Hematopoietic multipotent progenitor cell treated with erythropoietin and hydrocortisone succinate and interleukin-3 and kit ligand, for 17 days (in vitro differentiated cells): ENCODE measurements around the gene HS3ST2.

ENCODE experiments used
- DNase-seq: peaks from one replicate; pipeline ENCODE4 v3.0.0-alpha.2; 2015; ENCODE audit warnings: low spot score

HS3ST2 gene

GRCh38 chr16:22813948-22814710 lies at the start of gene HS3ST2:
Gene HS3ST2 (plus strand): TSS chr16:22814162. CDS start chr16:22814611, 449 bp downstream.
- DNase-seq, result no peak

- no peak for DNase-seq
These were observed 49.2 kb upstream of the HS3ST2 start for GRCh38 chr16:22764662-22765327.

GRCh38 chr16:22765479-22765878 lies 48.5 kb upstream of the HS3ST2 start:
- no peak for DNase-seq

GRCh38 chr16:22770866-22771265 lies 43.1 kb upstream of the HS3ST2 start:
- no peak for DNase-seq

GRCh38 chr16:22771551-22771950 lies 42.4 kb upstream of the HS3ST2 start:
- no peak for DNase-seq

- no peak for DNase-seq
These were observed 38.6 kb upstream of the HS3ST2 start for GRCh38 chr16:22775220-22775922.

GRCh38 chr16:22781480-22781879 lies 32.5 kb upstream of the HS3ST2 start:
- no peak for DNase-seq

- DNase-seq, result no peak
These were observed 31.6 kb upstream of the HS3ST2 start for GRCh38 chr16:22782314-22782713.

GRCh38 chr16:22784690-22785214 lies 29.2 kb upstream of the HS3ST2 start:
- no peak for DNase-seq

- no peak for DNase-seq
These were observed 28.4 kb upstream of the HS3ST2 start for GRCh38 chr16:22785552-22785951.

- no peak for DNase-seq
These were observed 27.7 kb upstream of the HS3ST2 start for GRCh38 chr16:22786284-22786683.

GRCh38 chr16:22786691-22787090 lies 27.3 kb upstream of the HS3ST2 start:
- no peak for DNase-seq

GRCh38 chr16:22787466-22788192 lies 26.3 kb upstream of the HS3ST2 start:
- no peak for DNase-seq

- no peak for DNase-seq
These were observed 25.8 kb upstream of the HS3ST2 start for GRCh38 chr16:22788193-22788530.

- no peak for DNase-seq
These were observed 24.5 kb upstream of the HS3ST2 start for GRCh38 chr16:22789281-22789945.

- no peak for DNase-seq
These were observed 16.4 kb upstream of the HS3ST2 start for GRCh38 chr16:22797551-22797950.

- DNase-seq, result no peak
These were observed 14.8 kb upstream of the HS3ST2 start for GRCh38 chr16:22799113-22799512.

GRCh38 chr16:22804893-22805292 lies 9.1 kb upstream of the HS3ST2 start:
- DNase-seq, result no peak

GRCh38 chr16:22805326-22805725 lies 8.6 kb upstream of the HS3ST2 start:
- no peak for DNase-seq

- no peak for DNase-seq
These were observed 7.2 kb upstream of the HS3ST2 start for GRCh38 chr16:22806811-22807210.

- DNase-seq, result no peak
These were observed 3.7 kb upstream of the HS3ST2 start for GRCh38 chr16:22810226-22810625.
